ENCODE results near the gene IGSF22.
A peak's percentile ranks its signal among the peaks of the same experiment; 100 is the strongest.
"Not testable (repeated sequence)": the region's sequence is repeated elsewhere in the genome, so short reads cannot be mapped to it uniquely, and the experiment has no call there.

IGSF22 gene

DNA sequence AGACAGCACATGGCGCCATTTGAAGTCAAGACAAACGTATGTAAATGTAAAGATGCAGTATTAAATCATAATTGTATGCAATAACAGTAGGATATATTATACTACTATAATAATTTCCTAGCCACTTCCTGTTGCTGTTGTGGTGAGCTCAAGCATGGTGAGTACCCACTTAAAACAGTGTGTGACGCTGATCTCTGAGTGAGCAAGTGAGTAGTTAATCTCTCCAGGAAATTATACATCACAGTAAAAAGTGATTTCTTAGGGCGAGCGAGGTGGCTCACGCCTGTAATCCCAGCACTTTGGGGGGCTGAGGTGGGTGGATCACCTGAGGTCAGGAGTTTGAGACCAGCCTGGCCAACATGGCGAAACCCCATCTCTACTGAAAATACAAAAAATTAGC, 53.8 kb downstream of the IGSF22 start:
- H3K4me3 Mint-ChIP-seq; H3K9me3 Mint-ChIP-seq; H3K36me3 Mint-ChIP-seq (ENCODE audit: low read depth); intact Hi-C loops (cut with micrococcal nuclease); H3K27ac Mint-ChIP-seq; H3K27me3 Mint-ChIP-seq: not testable (repeated sequence)
- H3K4me1 Mint-ChIP-seq (ENCODE audit: low read depth), result peaks cover 40% of the 10 kb centered on the region

DNA sequence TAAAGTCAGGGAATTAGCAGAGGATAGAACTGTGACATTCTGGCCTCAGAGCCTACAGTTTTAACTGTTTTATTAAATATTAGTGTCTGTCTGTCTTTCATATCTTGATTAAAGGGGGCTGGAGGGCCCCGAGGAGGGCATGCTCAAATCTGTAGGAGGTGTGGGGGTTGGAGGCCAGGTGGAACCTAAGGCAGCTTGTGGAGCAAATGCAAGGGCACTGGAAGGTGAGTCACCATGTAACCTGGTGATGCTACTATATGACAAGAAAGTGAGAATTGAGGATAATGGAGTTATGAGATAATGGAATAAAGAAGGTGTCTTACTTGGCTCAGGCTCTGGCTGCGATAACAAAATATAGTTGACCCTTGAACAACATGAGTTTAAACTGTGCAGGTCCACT, 54.7 kb downstream of the IGSF22 start:
- Mint-ChIP-seq H3K27me3 (no peaks in the 10 kb centered on the region), H3K27ac (no peak overlapping the region), H3K4me3 (no peak overlapping the region), H3K4me1 (ENCODE audit: low read depth) (peaks cover 46% of the 10 kb centered on the region), H3K9me3 (no peaks in the 10 kb centered on the region), H3K36me3 (ENCODE audit: low read depth) (no peaks in the 10 kb centered on the region)
- intact Hi-C loops (cut with micrococcal nuclease), result no loop called here

DNA sequence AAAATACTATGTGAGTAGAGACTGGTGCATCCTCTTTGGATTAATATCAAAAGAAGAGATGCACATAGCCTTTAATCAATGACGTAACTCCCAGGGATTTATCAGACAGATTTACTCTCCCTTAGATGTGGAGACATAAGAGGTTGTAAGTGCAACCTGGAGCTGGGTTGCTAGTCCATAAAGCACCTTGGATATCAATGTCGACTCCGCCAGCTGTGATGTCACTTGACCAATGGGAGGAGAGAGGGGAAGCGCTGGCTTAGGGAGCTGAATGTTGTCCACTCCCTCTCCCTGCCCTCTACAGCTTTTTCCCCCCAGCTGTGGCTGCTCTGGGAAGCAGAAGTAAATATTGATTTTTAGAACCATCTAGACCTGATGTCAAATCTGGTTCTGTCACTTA, 56.3 kb downstream of the IGSF22 start:
- no peaks in the 10 kb centered on the region for H3K36me3 Mint-ChIP-seq (ENCODE audit: low read depth)
- no peaks in the 10 kb centered on the region for H3K9me3 Mint-ChIP-seq
- no peaks in the 10 kb centered on the region for H3K27me3 Mint-ChIP-seq
- H3K27ac Mint-ChIP-seq, result no peak overlapping the region
- intact Hi-C loops (cut with micrococcal nuclease), result no loop called here
- peaks cover 48% of the 10 kb centered on the region for H3K4me1 Mint-ChIP-seq (ENCODE audit: low read depth)
- H3K4me3 Mint-ChIP-seq, result no peak overlapping the region

DNA sequence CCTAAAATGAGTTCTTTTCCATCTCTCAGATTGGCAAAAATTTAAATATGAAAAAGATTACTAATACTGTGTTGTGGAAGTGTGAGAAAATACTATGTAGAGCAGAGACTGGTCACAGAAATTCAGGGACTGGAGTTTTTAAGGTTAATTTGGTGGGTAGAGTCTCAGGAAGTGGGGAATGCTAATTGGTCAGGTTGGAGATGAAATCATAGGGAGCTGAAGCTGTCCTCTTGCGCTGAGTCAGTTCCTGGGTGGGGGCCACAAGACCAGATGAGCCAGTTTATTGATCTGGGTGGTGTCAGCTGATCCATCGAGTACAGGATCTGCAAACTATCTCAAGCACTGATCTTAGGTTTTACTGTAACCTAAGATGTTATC, 56.8 kb downstream of the IGSF22 start:
- intact Hi-C loops (cut with micrococcal nuclease), result no loop called here
- Mint-ChIP-seq H3K9me3 (no peaks in the 10 kb centered on the region), H3K36me3 (ENCODE audit: low read depth) (no peaks in the 10 kb centered on the region), H3K27ac (no peak overlapping the region), H3K4me1 (ENCODE audit: low read depth) (peaks cover 48% of the 10 kb centered on the region), H3K27me3 (no peaks in the 10 kb centered on the region), H3K4me3 (no peak overlapping the region)

DNA sequence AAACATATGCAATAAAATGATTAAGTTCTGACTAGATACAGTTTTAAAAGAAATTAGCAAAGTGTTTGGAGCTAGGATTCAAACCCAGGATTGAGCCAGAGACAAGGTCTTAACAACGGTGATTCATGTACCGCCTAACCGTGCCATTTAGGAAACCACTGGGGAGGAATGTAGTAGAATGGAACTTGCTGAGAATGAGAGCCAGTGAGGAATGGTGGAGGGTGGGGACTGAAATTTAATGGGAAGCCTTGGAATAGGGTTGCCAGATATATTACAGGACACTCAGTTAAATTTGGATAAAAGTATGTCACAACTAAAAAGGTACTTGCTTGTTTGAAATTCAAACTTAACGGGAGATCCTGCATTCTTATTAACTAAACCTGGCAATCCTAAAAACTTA, 57.9 kb downstream of the IGSF22 start:
- H3K4me1 Mint-ChIP-seq (ENCODE audit: low read depth), result peaks cover 38% of the 10 kb centered on the region
- intact Hi-C loops (cut with micrococcal nuclease), result no loop called here
- peak overlapping the region; percentile 57 for H3K27ac Mint-ChIP-seq

DNA sequence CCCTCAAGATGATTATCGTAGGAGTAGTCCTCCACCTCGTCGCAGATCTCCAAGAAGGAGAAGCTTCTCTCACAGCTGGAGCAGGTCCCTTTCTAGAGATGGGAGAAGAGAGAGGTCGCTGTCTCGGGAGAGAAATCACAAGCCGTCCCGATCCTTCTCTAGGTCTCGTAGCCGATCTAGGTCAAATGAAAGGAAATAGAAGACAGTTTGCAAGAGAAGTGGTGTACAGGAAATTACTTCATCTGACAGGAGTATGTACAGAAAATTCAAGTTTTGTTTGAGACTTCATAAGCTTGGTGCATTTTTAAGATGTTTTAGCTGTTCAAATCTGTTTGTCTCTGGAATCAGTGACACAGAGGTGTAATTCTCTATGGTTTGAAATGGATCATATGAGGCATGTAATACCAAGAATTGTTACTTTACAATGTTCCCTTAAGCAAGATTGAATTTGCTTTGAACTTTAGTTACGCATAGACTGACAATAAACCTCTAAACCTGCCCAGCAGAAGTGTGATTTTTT, 60.6 kb downstream of the IGSF22 start:
- H3K36me3 Mint-ChIP-seq (ENCODE audit: low read depth); intact Hi-C loops (cut with micrococcal nuclease); H3K9me3 Mint-ChIP-seq; H3K4me3 Mint-ChIP-seq; H3K27me3 Mint-ChIP-seq; H3K27ac Mint-ChIP-seq: not testable (repeated sequence)
- H3K4me1 Mint-ChIP-seq (ENCODE audit: low read depth), result peaks cover 35% of the 10 kb centered on the region

More for the DNA sequence above, 57.9 kb downstream of the IGSF22 start:
- Mint-ChIP-seq H3K4me3 (no peak overlapping the region), H3K27me3 (no peaks in the 10 kb centered on the region), H3K36me3 (ENCODE audit: low read depth) (no peaks in the 10 kb centered on the region), H3K9me3 (no peaks in the 10 kb centered on the region)

DNA sequence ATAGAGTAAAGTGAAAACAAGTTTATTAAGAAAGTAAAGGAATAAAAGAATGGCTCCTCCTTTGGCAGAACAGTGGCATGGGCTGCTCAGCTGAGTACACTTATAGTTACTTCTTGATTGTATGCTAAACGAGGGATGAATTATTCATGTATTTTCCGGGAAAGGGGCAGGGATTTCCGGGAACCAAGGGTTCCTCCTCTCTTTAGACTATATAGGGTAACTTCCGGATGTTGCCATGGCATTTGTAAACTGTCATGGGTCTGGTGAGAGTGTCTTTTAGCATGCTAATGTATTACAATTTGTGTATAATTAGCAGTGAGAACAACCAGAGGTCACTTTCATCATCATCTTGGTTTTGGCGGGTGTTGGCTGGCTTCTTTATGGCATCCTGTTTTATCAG, 68.3 kb downstream of the IGSF22 start:
- Mint-ChIP-seq H3K4me3 (no peak overlapping the region), H3K4me1 (ENCODE audit: low read depth) (peaks cover 6% of the 10 kb centered on the region), H3K9me3 (no peaks in the 10 kb centered on the region), H3K27me3 (peaks cover 6% of the 10 kb centered on the region), H3K36me3 (ENCODE audit: low read depth) (no peaks in the 10 kb centered on the region), H3K27ac (peak overlapping the region; percentile 41)
- intact Hi-C loops (cut with micrococcal nuclease), result no loop called here
